GM12878 (cell line): Measurements from ENCODE around the gene BBX. TPM values are rescaled to one million over a fixed set of nuclear protein-coding genes. Genes with fewer than 3 reads are reported as not detected.

Source experiments
- ATAC-seq: fragments of 200-7000 bp; cut with Tn5 transposase; 3 replicates; pipeline ENCODE4 v1.9.1; 2020; ENCODE audit warnings: mild to moderate bottlenecking, moderate library complexity
- BruUV-seq: library from RNA; stranded (reverse); fragments of 400-500 nt; replicated peaks from 2 replicates; lab custom pipeline; 2021; lab: Mats Ljungman, UMichigan
- CTCF ChIA-PET: fragments of 300-600 bp; sonication (Branson Sonifier 250); formaldehyde crosslinking; extraction: SDS; loops from one replicate; lab custom pipeline; 2021; ENCODE audit warnings: inconsistent platforms; lab: Yijun Ruan, JAX
- POLR2A ChIA-PET: fragments of 350-600 bp; formaldehyde crosslinking; extraction: SDS; loops from one replicate; lab custom pipeline; 2021; ENCODE audit warnings: inconsistent platforms; lab: Charles Lee
- RAD21 ChIA-PET: fragments of 300-600 bp; sonication (Branson Sonifier 250); formaldehyde crosslinking; loops from one replicate; lab custom pipeline; 2023; ENCODE audit warnings: antibody characterized with exemption; ENCODE audit not compliant: unreplicated experiment; lab: Charles Lee
- SMC1A ChIA-PET: fragments of 300-600 bp; sonication (Branson Sonifier 250); formaldehyde crosslinking; loops from one replicate; lab custom pipeline; 2023; ENCODE audit not compliant: unreplicated experiment, uncharacterized antibody; lab: Charles Lee
- DNase-seq: peaks from one replicate; pipeline ENCODE4 v3.0.0-alpha.2; 2011; ENCODE audit warnings: low read depth, low spot score
- FAIRE-seq: peaks from 3 replicates; lab custom pipeline; 2011; peaks lifted over from hg19 to GRCh38; lab: Jason Lieb, UNC
- H2AFZ ChIP-seq: 2 replicates; pipeline ENCODE4 v1.6.0; 2011; ENCODE audit warnings: low read depth, low read length, control low read depth; ENCODE audit not compliant: control insufficient read depth
- H3K27ac ChIP-seq: 2 replicates; pipeline ENCODE4 v1.5.1; 2011; ENCODE audit warnings: control low read depth; ENCODE audit not compliant: control insufficient read depth, insufficient read depth
- H3K27me3 ChIP-seq, 2 experiments: replicated peaks in 1 of 2; 2 replicates each; pipeline versions ENCODE4 v1.6.0 to v1.6.1; 2011; ENCODE audit warnings: low read length in 1 of 2; ENCODE audit not compliant: control insufficient read depth in 2 of 2, insufficient read depth in 2 of 2
- H3K36me3 ChIP-seq, 2 experiments: 2 replicates each; pipeline ENCODE4 v1.5.1; 2011; ENCODE audit warnings: low read length in 1 of 2; ENCODE audit not compliant: control insufficient read depth in 2 of 2, insufficient read depth in 2 of 2
- H3K4me1 ChIP-seq: 2 replicates; pipeline ENCODE4 v1.6.1; 2011; ENCODE audit warnings: mild to moderate bottlenecking, low read length, moderate library complexity, mixed read lengths; ENCODE audit not compliant: control insufficient read depth, insufficient read depth
- H3K4me2 ChIP-seq: 2 replicates; pipeline ENCODE4 v1.6.0; 2011; ENCODE audit warnings: control low read depth; ENCODE audit not compliant: control insufficient read depth, insufficient read depth
- H3K4me3 ChIP-seq: fragments of 200-600 bp; sonication (generic); 2 replicates; pipeline ENCODE4 v1.5.1; 2016
- H3K79me2 ChIP-seq: 2 replicates; pipeline ENCODE4 v1.6.0; 2011; ENCODE audit warnings: low read length; ENCODE audit not compliant: control insufficient read depth, insufficient read depth
- H3K9ac ChIP-seq: 2 replicates; pipeline ENCODE4 v1.8.0; 2011; ENCODE audit warnings: low read length, control low read depth, mixed read lengths; ENCODE audit not compliant: control insufficient read depth, insufficient read depth
- H3K9me3 ChIP-seq: replicated peaks from 3 replicates; pipeline ENCODE4 v1.5.1; 2011; ENCODE audit warnings: mild to moderate bottlenecking, low read length; ENCODE audit not compliant: control insufficient read depth, insufficient read depth
- H4K20me1 ChIP-seq: 2 replicates; pipeline ENCODE4 v1.6.0; 2011; ENCODE audit not compliant: control insufficient read depth, insufficient read depth
- ASH2L ChIP-seq: fragments of 300-600, 200-600 bp; sonication (generic); IDR thresholded peaks from 2 replicates; pipeline ENCODE4 v1.6.1; 2017; ENCODE audit warnings: low read depth, mild to moderate bottlenecking, borderline replicate concordance
- FOXM1 ChIP-seq: IDR thresholded peaks from 2 replicates; pipeline ENCODE4 v1.6.1; 2012; ENCODE audit warnings: low read depth, mild to moderate bottlenecking, inconsistent platforms, low read length, moderate library complexity
- HCFC1 ChIP-seq: fragments of 150-350 bp; IDR thresholded peaks from 2 replicates; pipeline ENCODE4 v1.6.1; 2014; ENCODE audit warnings: low read length
- KDM1A ChIP-seq: fragments of 200-600 bp; sonication (generic); IDR thresholded peaks from 2 replicates; pipeline ENCODE4 v1.6.1; 2016; ENCODE audit warnings: borderline replicate concordance
- KLF5 ChIP-seq: fragments of 450-650 bp; IDR thresholded peaks from 2 replicates; pipeline ENCODE4 v1.6.1; 2014; ENCODE audit warnings: mild to moderate bottlenecking; ENCODE audit not compliant: partially characterized antibody
- MEF2A ChIP-seq: IDR thresholded peaks from 2 replicates; pipeline ENCODE4 v1.6.1; 2011; ENCODE audit warnings: low read depth, mild to moderate bottlenecking, low read length, moderate library complexity; ENCODE audit not compliant: insufficient read depth
- ZNF274 ChIP-seq: IDR thresholded peaks from one replicate; pipeline ENCODE4 v1.8.0; 2011; ENCODE audit not compliant: insufficient read length, insufficient read depth
- WGBS: methylation state at CpG from one replicate; pipeline ENCODE4 v1.1.6; 2016; ENCODE audit warnings: low lambda C conversion rate; ENCODE audit not compliant: insufficient replicate concordance, insufficient coverage; ENCODE audit errors: missing lambda C conversion rate; 5-methylcytosine and 5-hydroxymethylcytosine counted together
- in situ Hi-C: fragments of 300-500 bp; cut with MboI; formaldehyde crosslinking; loops from 9 replicates; pipeline ENCODE4 v1.14.3; 2018; ENCODE audit warnings: mixed read lengths
- intact Hi-C: fragments of 100-400 bp; cut with micrococcal nuclease; formaldehyde crosslinking; loops from one replicate; pipeline ENCODE4 v1.14.2; 2022; ENCODE audit not compliant: unreplicated experiment
- polyA plus RNA-seq, 11 experiments: library from polyadenylated mRNA; depleted of rRNA in 4 of 11; unstranded in 6 of 11; stranded (reverse) in 5 of 11; fragments of >200 nt; fragmentation: Nextera tagmentation in 4 of 11; fragmentation: Illumina TruSeq in 1 of 11; extraction: Ambion mirVana in 4 of 11; extraction: Trizol in 1 of 11; gene quantifications; 1 replicate in 1 of 11; 2 replicates in 10 of 11; pipeline versions ENCODE4 v1.2.1 to v1.2.3, GENCODE V29; 2011 to 2016; ENCODE audit warnings: inconsistent platforms in 2 of 11, missing spikeins in 2 of 11, low read depth in 1 of 11
- total RNA-seq, 4 experiments: library from RNA; depleted of rRNA in 3 of 4; stranded (reverse); fragments of >200 nt in 3 of 4; fragmentation: Illumina TruSeq in 1 of 4; extraction: Trizol in 1 of 4; gene quantifications; 2 replicates each; pipeline versions ENCODE4 v1.2.1 to v1.2.3, GENCODE V29; 2013 to 2021
- TF ChIP-seq, protein P1 (sequence below): fragments of 450-650 bp; IDR thresholded peaks from 2 replicates; pipeline ENCODE4 v1.6.1; 2017; ENCODE audit warnings: mild to moderate bottlenecking, low read depth, inconsistent platforms; ENCODE audit not compliant: poor library complexity, severe bottlenecking
- TF ChIP-seq, protein P2 (sequence below): IDR thresholded peaks from 2 replicates; pipeline ENCODE4 v1.6.1; 2011; ENCODE audit warnings: low read depth, mild to moderate bottlenecking, low read length, moderate library complexity, borderline replicate concordance; ENCODE audit errors: extremely low read depth

The BBX gene
- total and polyA plus RNA-seq, 10 of the 15 experiments (the other 5 are each of a cell fraction or from before 2014, with no cell fraction given), result 13.3 to 38.5 (median 32.0) TPM

DNA sequence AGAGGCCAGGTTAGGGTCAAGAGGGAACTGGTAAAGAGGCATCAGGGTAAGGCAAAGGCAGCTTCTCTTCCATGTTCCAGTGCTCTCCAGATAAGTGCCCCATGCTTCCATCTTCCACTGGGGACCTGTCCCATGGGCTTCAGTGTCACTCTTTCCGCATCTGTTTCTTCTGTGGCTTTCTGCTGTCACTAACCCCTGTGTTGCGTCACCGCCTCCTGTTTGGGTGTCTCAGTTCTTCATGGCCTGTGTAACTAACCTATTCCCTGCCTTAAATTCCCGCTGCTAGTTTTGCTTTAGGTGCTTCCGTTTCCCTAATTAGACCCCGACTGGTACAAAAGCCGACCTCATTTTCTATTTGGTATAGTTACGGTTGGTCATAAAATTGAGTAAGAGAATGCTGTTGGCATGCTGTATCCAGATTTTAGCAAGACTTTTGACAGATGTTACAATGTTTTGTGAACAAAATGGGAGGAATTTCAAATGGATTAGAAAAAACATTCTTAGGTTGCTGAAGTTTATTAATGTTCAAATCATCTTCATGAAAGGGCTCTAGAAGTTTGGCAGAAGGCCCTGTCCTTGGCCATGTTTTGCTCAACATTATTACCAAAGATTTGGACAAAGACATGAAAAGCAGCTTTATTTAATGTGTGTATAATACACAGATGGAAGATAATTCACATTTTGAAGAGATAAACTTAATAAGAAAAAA is 245.3 kb downstream of the BBX start:
- TF ChIP-seq, protein P1, sequence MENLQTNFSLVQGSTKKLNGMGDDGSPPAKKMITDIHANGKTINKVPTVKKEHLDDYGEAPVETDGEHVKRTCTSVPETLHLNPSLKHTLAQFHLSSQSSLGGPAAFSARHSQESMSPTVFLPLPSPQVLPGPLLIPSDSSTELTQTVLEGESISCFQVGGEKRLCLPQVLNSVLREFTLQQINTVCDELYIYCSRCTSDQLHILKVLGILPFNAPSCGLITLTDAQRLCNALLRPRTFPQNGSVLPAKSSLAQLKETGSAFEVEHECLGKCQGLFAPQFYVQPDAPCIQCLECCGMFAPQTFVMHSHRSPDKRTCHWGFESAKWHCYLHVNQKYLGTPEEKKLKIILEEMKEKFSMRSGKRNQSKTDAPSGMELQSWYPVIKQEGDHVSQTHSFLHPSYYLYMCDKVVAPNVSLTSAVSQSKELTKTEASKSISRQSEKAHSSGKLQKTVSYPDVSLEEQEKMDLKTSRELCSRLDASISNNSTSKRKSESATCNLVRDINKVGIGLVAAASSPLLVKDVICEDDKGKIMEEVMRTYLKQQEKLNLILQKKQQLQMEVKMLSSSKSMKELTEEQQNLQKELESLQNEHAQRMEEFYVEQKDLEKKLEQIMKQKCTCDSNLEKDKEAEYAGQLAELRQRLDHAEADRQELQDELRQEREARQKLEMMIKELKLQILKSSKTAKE, result no peak
- TF ChIP-seq MEF2A (no peak), ZNF274 (no peak), KDM1A (no peak), KLF5 (no peak), HCFC1 (no peak), ASH2L (no peak), FOXM1 (no peak)
- TF ChIP-seq, protein P2, sequence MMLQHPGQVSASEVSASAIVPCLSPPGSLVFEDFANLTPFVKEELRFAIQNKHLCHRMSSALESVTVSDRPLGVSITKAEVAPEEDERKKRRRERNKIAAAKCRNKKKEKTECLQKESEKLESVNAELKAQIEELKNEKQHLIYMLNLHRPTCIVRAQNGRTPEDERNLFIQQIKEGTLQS, result no peak
- RAD21 ChIA-PET, result no interaction called here
- no peaks in the 10 kb centered on the region for H4K20me1 ChIP-seq
- no peaks in the 10 kb centered on the region for H3K27me3 ChIP-seq
- no peaks in the 10 kb centered on the region for H3K79me2 ChIP-seq
- no peak overlapping the region for H3K4me2 ChIP-seq
- SMC1A ChIA-PET, result interaction anchor here (1.8 kb wide), 1 partner anchor 18 kb away, joined by 5 read pairs; no protein-coding TSS in a partner anchor
- H3K27ac ChIP-seq, result no peak overlapping the region
- ATAC-seq (no peak), FAIRE-seq (no peak), DNase-seq (no peak)
- intact Hi-C loops (no loop called here), in situ Hi-C loops (no loop called here)
- no peak overlapping the region for H3K9ac ChIP-seq
- no peak overlapping the region for H3K4me3 ChIP-seq
- H3K4me1 ChIP-seq, result no peaks in the 10 kb centered on the region
- CTCF ChIA-PET, result interaction anchor here (1.3 kb wide), 1 partner anchor 11 kb away, joined by 5 read pairs; no protein-coding TSS in a partner anchor
- no peaks in the 10 kb centered on the region; the same call in 2 of the 3 replicates for H3K9me3 ChIP-seq
- WGBS, result 98% methylated on average over 8 of the region's 8 CpGs
- POLR2A ChIA-PET, result no interaction called here
- no TSS peak for BruUV-seq
- no peak overlapping the region for H2AFZ ChIP-seq
- peaks cover 0 to 2% of the 10 kb centered on the region in 2 experiments; a peak in 3 of 4 replicates for H3K36me3 ChIP-seq
